IPS-NIHi7 (cell line): ENCODE measurements around the gene SIX2.

Experiments used
- DNase-seq: peaks from one replicate; pipeline ENCODE4 v3.0.0; 2012; ENCODE audit warnings: mixed read lengths; ENCODE audit errors: extremely low spot score

Gene SIX2

DNA sequence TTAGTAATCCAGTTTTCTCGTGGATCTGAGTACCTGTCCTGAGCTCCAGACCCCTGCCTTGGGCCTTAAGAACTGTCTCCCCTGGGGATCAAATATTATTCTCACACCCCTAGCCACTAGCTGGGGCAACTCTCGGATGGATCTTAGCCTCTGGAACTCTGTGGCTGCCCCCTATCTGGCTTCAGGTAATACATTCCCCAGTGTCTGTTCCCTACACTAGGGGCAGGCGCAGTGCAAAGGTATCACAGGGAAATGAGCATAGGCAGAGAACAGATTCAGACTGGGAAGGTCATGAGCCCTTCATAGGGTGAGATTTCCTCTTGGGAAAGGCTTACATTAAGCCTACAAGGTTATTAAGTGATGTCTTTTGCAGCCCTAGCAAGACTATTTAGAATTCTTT lies 11.2 kb upstream of the SIX2 start:
- DNase-seq, result no peak

- no peak for DNase-seq
Measured at GRCh38 chr2:45018023-45018422, 8.8 kb upstream of the SIX2 start.

DNA sequence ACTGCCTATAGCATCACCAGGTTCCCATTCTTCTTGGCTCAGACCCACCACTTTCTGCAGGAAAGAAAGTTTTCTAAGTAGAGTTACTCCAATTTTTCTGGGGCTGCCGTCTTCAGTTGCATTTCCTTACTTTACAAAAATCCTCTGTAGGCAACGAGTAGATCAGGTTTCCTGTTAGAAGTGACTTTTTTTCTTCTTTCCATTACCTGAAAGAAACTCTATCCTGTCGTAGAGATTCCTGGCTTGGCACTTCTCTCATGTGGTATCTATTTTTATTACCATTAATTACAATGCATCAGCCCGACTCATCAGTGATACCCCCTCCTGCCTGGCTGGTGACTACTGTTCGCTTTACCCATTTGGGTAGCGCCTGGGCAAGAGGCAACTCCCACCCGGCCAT lies 5.6 kb upstream of the SIX2 start:
- DNase-seq, result no peak

GRCh38 chr2:45014016-45014702 lies 4.9 kb upstream of the SIX2 start:
- peak; percentile 90 for DNase-seq

- DNase-seq, result no peak
Measured at GRCh38 chr2:45013229-45014015, 4.2 kb upstream of the SIX2 start.

DNA sequence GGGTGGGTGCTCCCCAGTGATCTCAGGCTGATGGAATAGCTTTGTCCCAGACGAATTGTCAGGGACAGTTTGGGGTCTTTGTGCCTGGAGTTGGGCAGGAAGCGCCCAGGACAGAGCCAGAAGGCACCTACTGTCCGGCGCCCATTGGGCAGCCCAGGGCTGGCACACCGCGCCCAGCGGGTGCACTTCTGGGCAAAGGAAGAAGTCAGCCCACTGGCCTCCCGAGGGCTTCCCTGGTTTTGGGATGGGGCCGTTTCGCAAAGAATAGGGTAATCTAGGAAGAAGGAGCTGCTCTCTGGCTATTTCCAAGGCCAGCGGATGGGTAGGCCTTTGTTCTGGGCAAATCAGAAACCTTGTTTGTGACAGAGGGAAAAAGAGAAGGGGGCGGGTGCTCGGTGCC lies 3.5 kb upstream of the SIX2 start:
- no peak for DNase-seq

GRCh38 chr2:45011621-45012602 lies 2.7 kb upstream of the SIX2 start:
- DNase-seq, result no peak

DNA sequence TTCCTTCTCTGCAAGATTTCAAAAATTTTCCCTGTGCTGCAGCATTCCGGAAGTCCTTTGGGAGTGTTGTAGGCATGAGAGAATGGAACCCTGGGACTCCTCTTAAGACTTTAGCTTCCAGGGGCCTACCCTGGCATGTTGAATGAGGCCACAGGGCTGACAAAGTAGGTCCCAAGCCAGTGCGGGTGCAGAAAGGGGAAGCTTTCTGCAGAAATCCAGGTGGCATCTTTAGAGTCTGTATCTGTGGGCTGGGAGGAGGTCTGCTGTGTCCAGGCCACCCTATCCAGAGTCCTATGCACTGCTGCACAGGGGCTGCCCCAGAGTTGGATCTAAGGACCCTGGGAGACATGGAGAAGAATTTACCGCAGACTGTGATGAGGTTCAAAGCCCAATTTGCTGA lies 1.9 kb upstream of the SIX2 start:
- no peak for DNase-seq

DNA sequence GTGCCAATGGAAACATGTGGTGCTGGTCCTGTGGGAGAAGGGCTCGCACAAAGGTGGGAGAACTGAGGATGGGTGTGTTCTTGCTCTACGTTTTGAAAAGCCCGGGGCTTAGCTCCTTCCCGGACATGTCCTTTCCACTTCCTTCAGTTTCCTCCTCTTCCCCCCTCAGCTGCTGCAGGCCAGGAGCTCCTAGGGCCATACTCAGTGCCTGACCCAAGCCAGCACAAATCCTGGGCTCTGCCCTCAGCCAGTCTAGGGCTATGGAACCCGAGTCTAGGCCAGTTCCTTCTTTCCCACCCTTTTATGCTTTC lies 1.4 kb upstream of the SIX2 start:
- no peak for DNase-seq

DNA sequence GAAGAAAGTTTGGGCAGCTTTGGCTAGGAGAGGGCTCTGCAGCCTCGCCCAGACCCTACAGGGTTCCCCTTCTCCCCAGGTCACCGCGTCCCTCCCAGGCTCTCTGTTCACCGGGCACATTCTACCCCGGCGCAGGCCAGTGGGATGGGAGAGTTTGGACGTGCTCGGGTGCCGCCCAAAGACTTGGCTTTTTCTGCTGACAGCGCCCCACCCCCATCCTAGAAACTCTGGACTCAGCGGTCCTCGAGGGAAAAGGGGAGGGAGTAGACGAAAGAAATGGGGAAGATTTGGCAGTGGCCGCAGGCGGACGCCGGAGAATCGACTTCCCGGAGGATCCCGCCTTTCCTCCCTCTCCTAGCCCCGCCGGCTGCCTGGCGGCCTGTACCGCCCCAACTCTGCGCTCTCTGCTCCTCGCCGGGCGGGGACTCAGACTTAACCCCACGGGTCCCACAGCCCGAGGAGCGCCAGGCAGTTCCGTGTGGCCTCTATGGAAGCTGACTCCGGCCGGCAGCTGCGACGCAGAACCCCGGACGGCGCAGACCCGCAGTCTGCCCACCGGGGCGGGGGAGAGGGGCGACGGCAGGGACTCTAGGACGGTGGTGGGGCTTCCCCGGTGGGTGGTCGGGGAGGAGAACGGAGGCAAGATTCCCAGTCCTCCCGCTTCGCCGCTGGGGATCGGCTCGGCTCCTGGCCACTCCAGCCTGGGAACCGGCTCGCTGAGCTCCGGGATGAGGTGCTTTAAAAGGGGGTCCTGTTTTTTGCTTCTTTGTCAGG lies 863 bp upstream of the SIX2 start:
- DNase-seq, result peak; percentile 67

DNA sequence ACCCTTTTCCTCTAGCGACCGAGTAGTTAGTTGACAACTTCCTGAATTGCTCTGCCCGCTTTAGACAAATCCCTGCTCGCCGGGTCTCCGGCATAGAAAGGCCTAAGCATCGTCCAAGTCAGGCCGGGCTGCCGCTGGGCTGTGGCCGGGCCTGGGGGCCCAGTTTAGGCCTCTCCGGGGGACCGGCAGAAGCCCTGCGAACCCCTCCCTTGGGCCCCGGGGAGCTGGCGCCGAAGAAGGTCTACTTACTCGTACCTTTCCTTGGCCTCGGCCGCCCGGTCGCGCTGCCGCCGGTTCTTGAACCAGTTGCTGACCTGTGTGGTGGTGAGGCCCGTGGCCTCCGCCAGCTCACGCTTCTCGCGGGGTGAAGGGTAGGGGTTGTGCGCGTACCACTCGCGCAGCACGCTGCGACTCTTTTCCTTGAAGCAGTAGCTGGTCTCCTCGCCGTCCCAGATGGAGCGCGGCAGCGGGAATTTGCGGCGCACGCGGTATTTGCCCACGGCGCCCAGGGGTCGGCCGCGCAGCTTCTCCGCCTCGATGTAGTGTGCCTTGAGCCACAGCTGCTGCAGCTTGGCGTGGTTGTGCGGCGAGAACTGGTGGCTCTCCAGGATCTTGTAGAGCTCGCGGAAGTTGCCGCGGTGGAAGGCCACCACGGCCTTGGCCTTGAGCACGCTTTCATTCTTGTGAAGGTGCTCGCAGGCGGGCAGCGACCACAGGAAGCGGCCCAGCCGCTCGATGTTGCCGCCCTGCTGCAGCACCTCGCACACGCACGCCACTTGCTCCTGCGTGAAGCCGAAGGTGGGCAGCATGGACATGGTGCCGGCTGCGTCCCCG lies 739 bp downstream of the SIX2 start:
- no peak for DNase-seq

GRCh38 chr2:45007961-45008295 lies 1.3 kb downstream of the SIX2 start:
- DNase-seq, result no peak

GRCh38 chr2:45006942-45007287 lies 2.3 kb downstream of the SIX2 start:
- DNase-seq, result no peak

DNA sequence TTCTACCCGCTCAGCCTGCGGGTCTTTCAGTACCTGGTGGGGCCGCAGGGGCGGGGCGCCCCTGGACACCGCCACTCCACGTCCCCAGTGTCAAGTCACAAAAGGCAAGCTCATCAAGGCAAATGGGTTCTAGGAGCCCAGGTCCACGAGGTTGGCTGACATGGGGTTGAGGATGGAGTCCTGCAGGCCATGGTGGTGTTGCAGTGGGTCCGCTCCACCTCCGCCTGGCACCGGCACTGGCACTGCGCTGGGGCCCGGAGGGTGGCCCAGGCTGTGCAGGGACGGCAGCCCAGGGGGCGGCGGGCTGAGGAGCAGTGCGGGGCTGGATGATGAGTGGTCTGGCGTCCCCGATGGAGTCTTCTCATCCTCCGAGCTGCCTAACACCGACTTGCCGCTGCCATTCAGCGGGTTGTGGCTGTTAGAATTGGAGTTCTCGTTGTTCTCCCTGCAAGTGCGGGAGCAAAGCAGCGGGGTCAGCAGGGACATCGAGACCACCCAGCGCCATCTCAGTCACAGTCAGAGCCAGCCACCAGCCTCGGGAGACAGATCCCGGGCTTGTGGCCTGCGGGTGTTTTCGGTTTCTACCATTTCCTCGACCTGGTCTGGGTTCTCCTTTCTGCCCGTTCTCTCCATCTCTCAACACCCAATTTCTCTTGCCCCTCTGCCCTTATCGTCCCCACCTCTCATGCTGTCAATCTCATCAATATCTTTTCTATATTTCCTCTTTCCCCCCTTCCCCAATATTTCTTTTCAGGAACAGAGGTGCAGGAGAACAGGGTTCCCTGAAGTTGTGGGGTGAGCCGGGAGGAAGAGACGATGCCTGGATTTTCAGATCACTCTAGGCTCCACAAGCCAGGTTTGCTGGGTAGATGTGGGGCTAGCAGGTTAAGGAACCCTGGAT lies 3.0 kb downstream of the SIX2 start:
- DNase-seq, result no peak

DNA sequence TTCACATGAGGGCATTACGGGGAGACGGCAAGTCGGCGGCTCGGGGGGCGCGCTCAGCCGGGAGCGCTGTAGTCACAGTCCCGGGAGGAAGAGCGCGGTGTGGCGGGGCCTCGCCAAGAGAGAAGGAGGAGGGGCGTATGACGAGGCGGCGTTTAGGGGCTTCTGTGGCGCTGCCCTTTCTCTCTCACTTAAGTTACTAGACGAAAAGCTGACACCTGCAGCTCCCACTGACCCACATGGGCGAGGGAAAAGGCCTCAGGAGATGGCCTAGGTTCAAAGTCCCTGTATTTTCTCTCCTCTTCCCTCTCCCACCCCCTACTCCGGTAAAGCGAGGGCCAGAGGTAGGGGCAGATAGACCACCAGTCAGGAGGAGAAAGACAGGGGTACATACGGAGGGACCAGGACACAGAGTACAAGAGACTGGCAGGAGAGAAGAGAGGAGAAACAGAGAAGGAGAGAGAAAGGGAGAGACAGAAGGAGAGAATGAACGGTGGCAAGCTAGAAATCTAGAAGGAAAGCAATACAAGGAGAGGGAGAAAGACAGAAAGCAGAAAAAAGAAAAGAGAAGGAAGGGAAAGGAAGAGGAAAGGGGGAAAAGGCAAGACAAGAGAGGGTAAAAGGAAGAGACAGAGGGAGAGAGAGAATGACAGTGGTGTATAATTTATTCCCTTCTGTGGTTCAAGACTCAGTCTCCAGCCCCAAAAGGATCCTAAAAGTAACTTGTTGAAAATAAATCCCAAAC lies 3.8 kb downstream of the SIX2 start:
- DNase-seq, result no peak

- no peak for DNase-seq
Measured at GRCh38 chr2:45004562-45005191, 4.6 kb downstream of the SIX2 start.

GRCh38 chr2:45003579-45004551 lies 5.4 kb downstream of the SIX2 start:
- DNase-seq, result no peak

DNA sequence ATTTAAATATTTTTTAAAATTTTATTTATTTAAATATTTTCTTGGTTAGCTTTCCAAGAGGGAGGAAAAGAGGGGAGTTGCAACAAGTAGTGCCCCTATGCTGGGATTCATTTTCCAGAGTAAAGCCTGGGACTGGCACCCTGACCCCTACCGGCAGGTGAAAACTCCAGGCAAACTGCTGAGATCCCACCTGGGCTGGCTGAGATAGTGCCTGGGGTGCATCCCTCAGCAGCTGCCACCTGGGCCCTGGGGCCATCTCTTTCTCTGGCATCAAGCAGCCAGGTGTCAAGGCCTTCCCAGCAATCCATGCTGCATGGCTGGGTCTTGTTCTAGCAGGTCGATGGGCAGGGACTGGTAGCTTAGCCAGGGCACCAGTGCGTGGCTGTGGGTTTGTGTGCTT lies 6.6 kb downstream of the SIX2 start:
- DNase-seq, result no peak
